A549 treated with dexamethasone at 1 μM for 4 hours (cell line): ENCODE measurements around the gene KCNMA1. TPM values are rescaled to one million over a fixed set of nuclear protein-coding genes. Genes with fewer than 3 reads are reported as not detected.

Experiments
- total RNA-seq: library from RNA; stranded (reverse); fragments of 200-300 nt; extraction: Qiagen RNA extraction; gene quantifications from 5 replicates; pipeline ENCODE4 v1.2.3, GENCODE V29; 2022

Gene KCNMA1
- 38.0 to 72.8 TPM (median 60.1 TPM) in 5 replicates for total RNA-seq

DNA sequence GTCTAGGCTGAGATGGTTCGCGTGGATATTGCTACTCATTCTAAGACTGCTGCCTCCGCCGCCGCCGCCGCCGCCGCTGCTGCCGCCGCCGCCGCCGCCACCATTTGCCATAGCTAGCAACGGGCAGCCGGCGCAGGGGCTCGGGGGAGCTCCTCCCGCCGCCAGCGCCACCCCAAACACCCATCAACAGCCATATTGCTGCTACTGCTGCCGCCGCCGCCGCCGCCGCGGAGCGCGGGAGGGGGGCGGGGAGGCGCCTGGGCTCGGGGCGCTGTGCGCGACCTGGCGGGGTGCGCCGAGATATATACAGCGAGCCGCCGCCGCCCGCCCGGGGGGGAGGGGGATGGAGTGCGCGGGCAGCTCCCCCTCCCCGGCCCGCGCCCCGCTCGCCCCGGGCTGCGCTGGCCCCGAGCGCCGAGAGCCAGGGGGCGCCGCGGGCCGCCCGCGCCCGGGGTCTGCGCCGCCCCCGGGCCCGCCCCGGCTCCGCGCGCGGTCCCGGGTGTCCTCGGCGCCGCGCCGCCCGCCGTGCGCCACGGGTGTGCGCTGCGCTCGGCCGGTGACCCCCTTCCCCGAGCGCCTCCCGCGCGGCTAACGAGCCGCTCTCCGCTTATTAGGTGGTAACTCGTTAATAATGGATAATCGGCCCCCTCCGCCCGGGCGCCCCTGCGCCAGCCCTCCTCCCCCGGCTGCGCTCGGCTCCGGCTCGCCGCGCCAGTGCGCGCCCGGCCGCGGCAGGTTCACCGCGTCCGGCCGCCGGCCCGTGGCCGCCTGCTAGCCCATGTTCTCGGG, at the start of gene KCNMA1:
Gene KCNMA1, minus strand, starts transcription at position 277 of the 789 bp plus-strand sequence.

